HG03025 (cell line): ENCODE results near the gene CTNND2.
"Not testable (repeated sequence)": the region's sequence is repeated elsewhere in the genome, so short reads cannot be mapped to it uniquely, and the experiment has no call there.

Source experiments
- ATAC-seq: cut with Tn5 transposase; IDR thresholded peaks from one replicate; pipeline ENCODE4 v1.9.1; 2021; ENCODE audit warnings: mild to moderate bottlenecking, moderate library complexity; ENCODE audit not compliant: unreplicated experiment, low FRiP score

The CTNND2 gene

DNA sequence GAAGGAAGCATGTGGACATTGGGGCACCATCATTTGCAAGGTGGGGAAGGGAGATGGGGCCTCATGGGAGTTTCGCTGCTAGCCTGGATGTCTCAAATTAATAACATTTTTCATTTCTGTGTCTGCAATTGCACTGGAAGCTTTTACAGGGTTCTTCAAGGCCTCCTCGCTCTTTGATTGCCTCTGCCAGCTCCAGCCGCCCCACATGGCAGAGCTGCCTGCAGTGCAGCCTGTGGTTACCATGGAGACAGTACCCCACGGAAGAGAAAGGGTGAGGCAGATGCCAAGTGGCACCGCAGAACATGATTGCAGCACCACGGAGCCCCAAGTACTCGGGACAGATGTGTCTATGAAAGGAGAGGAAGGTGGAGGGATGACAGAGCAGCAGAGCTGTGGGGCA is 25.4 kb downstream of the CTNND2 start:
- no peak for ATAC-seq

DNA sequence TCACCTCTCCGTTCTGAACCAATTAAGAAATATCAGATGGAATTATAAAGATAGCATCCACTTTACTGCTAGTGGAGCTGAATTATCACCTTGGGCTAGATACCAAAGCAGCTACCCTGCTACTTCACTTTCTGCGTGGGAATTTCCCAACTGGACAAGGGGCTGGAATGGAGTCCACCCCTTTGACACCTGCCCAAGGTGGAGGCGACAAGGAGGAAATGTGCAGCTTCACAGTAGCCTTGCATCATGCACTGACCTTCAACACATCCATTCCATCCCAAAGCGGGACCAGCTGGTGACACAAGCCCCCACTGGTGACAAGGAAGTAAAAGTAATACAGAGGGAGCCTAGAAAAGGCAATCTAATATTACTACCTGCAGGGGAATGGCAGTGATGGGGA is 30.7 kb downstream of the CTNND2 start:
- no peak for ATAC-seq

DNA sequence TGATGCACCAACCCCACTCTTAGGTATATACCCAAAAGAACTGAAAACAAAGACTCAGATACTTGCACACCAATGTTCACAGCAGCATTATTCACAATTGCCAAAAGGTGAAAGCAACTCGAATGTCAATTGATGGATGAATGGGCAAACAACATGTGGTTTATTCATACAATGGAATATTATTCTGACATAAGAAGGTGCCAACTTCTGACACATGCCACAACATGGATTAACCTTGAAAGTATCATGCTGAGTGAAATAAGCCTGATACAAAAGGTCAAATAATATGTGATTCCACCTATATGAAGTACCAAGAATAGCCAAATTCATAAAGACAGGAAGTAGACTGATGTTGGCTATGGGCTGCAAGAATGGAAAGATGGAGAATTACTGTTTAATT is 35.0 kb downstream of the CTNND2 start:
- no peak for ATAC-seq

DNA sequence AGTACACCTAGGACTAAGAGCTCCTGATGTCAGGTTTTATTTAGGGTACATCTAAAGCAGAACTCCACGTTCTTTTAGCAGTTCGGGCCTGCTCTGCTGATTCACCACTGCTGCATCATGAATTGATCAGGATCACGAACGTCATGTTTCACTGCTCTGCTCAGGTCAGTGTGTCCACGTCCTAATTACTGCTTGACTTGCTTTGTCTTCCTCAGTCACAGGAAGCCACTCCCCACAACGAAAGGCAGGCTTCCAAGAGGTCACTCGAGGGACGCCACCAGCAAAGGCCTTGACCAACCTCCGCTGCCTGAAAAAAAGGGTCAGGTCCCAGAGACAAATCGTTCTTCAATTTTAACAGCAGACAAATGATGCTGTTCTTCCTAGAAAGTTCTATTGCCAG is 40.3 kb downstream of the CTNND2 start:
- ATAC-seq: no peak

DNA sequence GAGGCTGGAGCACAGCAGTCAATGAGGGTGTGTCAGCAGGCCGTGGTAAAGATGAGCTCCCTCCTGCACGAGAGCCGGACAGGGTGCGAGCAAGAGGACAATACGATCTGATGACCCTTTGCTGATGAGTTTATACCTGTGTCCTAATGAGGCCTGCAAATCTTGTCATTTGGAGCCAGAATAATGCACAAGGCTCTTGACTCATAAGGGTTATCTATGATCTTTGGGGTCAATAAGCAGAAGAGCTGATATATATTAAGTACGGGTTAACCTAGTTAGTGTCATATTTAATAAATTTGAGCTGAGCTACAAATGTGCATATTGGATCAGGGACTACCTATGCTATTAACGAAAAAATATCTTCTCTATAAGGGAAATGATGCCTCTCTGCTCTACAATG is 46.9 kb downstream of the CTNND2 start:
- ATAC-seq: no peak

DNA sequence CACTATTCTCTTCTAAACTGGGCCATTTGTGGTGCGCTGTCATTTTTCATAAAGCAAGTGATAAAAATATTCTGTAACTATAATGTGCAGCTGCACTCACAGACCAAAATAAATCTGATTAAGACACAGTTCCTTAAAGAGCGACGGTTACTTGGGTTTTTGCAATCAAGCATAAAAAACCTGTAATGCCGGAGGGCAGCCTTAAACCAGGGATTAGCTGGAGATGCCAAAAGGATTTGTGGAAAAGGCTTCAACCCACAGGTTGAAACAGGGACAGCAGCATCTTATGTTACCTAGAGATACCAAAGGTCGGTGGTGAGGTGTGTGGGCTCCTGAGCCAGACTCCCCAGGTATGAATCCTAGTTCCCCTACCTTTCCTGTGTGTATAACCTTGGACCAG is 49.3 kb downstream of the CTNND2 start:
- no peak for ATAC-seq

DNA sequence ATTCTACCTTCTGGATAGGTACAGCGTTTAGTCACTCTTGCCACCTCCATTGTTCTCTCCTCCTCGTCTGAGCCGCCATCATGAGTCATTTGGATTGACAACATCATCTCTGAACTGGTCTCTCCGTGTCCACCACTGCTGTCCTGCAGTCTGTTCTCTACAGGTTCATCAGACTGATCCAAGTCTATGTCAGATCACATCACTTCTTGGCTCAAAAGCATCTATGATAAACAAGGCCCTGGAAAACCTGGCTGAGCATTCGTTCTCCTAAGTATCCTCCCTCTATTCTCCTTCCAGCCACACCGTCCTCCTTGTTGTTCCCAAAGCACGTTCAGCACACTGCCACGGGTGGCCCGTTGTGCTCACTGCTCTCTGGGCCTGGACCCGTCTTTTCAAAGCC is 50.5 kb downstream of the CTNND2 start:
- ATAC-seq: no peak

DNA sequence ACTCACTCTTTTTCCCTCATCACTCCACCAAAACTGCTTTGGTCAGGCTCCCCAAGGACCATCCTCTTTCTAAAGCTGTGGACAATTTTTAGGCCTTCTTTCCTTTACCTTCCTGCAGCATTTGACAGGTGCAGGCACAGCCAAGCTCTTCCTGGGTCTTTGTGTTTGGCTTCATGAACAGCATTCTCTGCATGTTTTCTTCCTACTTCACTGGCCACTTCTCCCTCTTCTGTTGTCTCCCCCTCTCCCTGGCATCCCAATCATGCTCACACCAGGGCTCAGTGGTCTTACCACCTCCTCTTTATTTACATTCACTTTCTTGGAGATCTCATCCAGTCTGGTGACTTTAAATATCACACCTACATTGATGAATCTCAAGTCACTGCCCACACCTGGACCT is 51.1 kb downstream of the CTNND2 start:
- no peak for ATAC-seq

DNA sequence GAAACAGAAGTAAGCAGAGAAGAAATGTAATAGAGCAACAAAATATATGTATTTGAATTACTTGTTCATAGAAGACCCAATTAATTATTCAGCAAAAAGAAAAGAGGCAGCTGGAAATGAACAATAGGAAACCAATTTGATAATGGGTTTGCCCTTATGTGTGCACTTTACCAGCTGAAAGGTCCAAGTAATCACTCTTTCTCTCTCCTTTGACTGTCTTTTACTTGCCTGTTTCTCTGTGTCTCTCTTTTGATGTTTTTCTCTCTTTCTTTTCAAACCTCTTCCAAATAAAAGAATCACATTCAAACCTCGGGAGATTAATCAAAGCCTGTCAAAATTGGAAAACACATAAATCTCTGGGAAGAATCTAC is 51.5 kb downstream of the CTNND2 start:
- ATAC-seq: no peak

DNA sequence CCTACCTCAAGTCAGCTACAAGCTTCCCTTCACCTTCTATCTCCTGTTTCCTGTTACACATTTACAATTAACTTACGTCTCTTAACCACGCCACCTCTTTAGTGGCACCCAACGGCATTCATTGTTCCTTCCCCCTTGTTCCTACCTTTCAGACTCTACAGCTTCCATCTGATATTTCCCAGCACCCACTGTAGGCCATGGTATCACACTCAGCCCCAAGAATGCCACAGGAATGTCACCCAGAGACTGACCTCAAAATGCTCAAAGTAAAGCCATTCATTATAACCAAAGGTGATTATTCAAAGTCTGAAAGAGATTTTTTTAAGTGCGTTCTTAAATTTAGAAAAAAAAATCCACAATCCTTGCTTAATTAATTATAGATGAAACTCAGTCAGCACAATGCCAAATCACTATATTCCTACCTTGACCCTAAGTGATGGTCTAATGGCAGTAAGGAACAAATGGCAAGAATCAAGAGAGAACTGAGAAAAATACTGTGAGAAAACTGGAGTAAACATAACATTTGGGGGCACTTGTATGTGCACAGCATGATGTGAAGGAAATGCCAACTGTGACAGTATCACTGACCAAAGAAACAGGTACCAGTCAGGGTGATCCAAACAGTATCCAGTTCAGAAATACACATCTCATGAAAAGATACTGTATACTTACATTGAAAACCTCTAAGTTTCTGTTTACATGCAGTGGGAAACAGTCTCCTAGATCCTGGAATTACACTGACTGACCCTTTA is 52.1 kb downstream of the CTNND2 start:
- no peak for ATAC-seq

DNA sequence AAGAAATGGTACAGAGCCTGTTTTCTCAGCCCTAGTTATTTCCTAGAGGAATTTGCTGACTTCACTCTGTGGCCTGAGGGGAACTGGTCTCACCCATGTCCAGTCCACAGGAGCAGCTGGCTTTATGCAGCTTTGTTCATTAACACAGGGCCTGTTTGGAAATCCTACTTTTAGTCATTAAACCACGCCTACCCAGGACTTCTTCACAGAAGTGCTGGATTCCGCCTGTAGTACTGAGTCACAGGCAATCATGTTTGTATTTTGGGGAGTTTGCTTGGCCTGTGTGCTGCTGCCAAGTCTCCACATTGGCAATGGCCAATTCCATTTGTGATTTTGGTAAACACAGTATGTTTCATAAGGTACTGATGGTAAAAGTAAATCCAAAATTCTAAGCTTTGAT is 52.8 kb downstream of the CTNND2 start:
- ATAC-seq: no peak

DNA sequence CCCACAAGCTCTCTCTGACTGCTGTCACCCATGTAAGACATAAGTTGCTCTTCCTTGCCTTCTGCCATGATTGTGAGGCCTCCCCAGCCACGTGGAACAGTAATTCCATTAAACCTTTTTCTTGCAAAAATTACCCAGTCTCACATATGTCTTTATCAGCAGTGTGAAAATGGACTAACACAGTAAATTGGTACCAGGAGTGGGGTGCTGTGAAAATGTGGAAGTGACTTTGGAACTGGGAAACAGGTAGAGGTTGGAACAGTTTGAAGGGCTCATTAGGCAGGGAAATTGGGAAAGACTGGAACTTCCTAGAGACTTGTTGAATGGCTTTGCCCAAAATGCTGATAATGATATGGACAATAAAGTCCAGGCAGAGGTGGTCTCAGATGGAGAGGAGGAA is 75.7 kb downstream of the CTNND2 start:
- not testable (repeated sequence) for ATAC-seq

DNA sequence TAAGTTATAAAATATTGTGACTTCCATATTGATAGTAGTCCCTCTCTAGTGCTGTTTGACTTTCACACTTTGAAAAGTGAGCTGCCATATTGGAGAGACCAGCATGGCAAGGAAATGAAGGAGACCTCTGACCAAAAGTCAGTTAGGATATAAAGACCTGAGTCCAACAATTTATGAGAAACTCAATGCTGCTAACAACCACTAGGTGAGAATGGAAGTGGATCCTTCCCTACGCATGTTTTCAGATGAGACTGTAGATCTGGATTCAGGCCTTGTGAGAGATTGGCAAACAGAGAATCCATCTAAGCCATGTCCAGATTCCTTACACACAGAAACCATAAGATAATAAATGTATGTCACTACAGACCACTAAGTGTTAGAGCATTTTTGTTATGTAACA is 81.6 kb downstream of the CTNND2 start:
- ATAC-seq: no peak

DNA sequence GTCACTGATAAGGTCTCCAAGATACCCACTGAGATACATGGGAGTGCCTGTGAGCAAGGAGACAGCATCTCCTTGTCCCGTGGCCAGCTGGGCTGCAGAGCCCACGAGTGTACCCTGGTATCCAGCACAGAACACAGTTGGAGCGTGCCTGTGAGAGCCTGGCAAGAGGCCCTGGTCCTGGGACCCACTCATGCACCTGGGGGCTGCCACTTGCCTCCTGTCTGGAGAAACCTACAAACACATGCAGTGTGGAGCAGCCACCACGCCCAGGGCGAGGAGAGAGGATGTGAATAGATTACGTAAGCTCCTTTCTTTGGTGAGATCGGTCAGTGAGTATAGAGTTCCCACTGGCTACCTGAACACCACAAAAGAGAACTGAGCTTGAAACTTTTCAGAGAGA is 88.3 kb downstream of the CTNND2 start:
- ATAC-seq: no peak

DNA sequence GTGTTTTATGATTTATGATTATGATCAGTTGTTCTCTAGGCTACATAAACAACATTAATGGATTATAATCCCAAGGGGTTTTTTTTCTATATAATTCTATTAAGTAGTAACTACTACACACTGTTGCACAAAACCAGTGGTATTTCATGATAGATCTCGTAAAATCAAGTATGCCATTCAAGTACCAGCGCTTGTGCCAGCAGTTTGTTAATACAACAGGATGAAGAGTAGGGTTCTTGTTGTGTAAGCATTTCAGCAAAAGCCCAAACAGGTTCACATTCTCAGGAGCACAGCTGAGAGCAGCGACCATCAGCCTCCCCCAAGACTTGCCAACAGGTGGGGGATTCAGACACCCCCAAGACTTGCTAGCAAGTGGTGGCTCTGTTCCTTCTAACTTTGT is 88.8 kb downstream of the CTNND2 start:
- no peak for ATAC-seq

DNA sequence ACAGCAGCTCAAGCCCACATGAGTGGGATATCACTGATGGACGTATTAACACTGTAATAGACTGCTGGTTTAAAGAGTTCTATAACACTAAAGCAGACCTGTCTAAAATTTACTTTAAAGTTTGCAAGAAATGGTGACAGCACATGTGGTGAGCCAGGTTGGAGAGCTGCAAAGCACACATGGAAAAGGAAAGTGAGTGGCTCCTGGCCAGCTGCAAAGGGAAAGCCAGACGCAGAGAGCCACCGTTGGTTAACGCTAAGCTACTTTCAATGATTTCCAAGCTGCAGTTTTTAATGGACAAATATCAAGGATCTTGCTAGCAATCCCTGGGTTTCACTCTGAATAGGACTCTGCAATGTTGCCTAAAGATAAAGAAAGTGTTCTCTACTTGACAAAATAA is 89.9 kb downstream of the CTNND2 start:
- no peak for ATAC-seq

DNA sequence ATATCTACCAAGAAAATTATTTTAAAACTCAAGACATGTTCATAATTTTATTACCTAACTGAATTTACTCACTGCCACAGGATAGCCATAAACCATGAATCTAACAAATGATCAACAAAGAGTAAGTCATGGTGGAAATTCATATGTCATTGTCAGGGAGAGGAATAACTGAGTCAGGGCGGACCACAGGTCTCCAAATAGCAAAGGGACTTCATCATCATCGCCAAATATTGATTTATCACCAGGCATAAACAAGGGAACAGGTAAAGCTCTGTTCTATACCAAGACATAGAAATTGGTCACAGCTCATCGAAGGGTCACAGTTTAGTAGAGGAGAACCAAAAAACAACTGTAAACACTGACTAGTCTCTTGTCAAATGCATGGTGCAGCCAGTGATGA is 94.8 kb downstream of the CTNND2 start:
- no peak for ATAC-seq

DNA sequence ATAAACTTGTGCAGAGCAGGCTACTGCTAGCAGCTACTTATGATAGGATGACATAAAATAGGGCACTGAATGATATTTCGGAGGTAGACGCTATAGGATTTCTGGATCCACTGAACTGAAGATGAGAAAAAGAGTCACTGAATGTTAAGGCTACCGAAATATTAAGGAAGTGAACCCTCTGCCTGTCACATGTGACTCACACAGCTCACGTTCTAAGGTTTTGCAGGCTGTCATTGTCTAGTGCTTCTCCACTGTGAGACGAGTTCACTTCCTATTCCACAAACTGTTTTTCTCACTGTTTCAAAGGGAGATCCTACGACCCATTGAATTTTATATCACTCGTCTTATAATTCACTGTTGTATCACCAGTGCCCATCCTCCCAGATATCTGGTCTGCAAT is 100.8 kb downstream of the CTNND2 start:
- no peak for ATAC-seq

DNA sequence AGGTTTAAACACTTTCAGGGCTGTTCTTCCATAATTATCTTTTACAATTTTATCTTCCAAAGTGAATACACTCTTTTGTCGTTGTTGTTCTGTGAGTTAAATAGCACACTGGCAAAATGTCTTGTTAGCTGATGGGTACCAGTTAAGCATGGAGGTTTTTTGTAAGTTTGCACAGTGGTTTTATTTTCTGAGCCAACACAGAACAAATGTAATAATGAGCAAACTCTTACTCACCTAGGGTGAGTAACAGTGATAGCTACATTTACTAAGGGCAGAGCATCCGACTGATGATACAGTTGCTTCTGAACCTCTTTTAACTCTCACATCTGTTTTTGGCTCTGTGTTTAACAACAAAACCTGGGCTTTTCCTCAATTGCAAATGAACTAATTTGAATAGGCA is 103.2 kb downstream of the CTNND2 start:
- ATAC-seq: no peak

DNA sequence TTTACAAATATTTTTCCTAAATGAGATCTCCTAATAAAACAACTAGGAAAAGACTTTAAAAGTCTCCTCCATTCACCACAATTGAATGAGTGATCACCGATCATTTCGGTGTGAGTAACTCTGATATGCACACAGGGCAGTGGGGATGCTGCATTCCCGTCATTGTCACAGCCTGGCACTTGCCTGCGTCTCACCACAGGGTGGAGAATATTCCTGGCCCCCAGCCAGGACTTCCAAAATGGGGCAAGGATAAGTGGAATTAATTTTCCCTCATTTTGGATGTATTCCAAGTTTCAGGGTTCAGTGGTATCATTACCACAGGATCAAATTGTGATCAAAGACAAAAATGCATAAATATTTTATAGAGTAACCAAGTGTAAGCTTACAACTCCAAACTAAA is 107.1 kb downstream of the CTNND2 start:
- ATAC-seq: no peak

DNA sequence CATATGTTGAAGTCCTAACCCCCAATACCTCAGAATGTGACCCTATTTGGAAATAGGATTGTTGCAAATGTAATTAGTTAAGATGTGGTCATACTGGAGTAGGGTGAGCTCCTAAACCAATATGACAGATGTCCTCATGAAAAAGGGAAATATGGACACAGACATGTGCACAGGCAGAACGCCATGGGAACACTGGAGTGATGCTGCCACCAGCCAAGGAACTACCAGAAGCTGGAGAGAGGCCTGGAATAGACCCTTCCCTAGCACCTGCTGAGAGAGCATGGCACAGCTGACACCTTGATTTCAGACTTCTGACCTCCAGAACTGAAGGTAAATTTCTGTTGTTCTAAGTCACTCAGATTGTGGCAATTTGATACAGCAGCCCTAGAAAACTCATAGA is 110.8 kb downstream of the CTNND2 start:
- ATAC-seq: no peak

DNA sequence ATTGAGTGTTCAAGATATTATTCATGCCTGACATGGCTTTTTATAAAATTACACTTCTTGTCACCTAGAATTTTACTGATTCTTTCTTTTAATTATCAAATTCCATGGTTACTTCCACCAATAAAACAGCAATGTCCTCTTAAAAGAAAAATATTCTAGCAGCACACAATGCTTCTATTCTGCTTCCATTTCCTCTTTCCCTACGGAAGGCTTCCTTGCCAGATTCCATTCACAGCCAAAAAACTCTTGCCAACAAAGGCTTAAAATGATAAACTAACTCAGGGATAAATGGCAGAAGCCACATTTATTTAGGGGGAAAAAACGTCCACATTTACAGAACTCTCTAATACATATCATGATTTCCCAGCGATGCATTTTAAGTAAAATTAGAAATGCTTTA is 111.6 kb downstream of the CTNND2 start:
- no peak for ATAC-seq

DNA sequence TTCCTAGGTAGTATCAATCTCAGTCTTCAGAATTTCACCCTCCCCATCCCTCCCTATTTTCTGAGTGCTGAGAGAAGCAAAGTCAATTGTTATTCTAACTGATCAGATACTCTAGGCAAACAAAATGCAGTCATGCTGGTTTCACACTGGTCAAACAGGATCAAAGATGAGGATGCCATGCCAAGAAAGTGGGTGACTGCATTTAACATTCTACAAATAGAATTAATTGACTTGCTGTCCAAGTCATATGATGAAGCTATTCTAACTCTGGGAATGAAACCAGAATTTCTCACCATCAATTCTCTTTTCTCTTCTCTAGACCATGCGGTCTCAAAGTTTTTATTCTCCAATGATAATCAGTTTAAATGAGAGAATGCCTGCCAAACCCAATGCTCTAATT is 112.5 kb downstream of the CTNND2 start:
- ATAC-seq: no peak
